WERI-Rb-1 (cell line): Measurements from ENCODE around the gene PCBP4.

Source experiments
- DNase-seq: peaks from one replicate; pipeline ENCODE4 v3.0.0-alpha.2; 2020
- H3K27ac ChIP-seq: fragments of 250-450 bp; sonication (Bioruptor Pico); 2 replicates; pipeline ENCODE4 v1.5.1; 2020; ENCODE audit warnings: mild to moderate bottlenecking, moderate library complexity
- H3K27me3 ChIP-seq: fragments of 250-450 bp; sonication (Bioruptor Pico); 2 replicates; pipeline ENCODE4 v1.5.1; 2021; ENCODE audit warnings: mild to moderate bottlenecking, low read depth, moderate library complexity; ENCODE audit not compliant: insufficient read depth, severe bottlenecking
- H3K36me3 ChIP-seq: fragments of 250-450 bp; sonication (Bioruptor Pico); 2 replicates; pipeline ENCODE4 v1.5.1; 2020; ENCODE audit warnings: mild to moderate bottlenecking, moderate library complexity
- H3K4me3 ChIP-seq: 2 replicates; pipeline ENCODE4 v1.5.1; 2011; ENCODE audit warnings: low read depth, mild to moderate bottlenecking, control low read depth, low read length
- H3K9me3 ChIP-seq: fragments of 250-450 bp; sonication (Bioruptor Pico); 2 replicates; pipeline ENCODE4 v1.5.1; 2021; ENCODE audit warnings: mild to moderate bottlenecking, moderate library complexity; ENCODE audit not compliant: severe bottlenecking
- TF ChIP-seq, protein P1 (sequence below): IDR thresholded peaks from 2 replicates; pipeline ENCODE4 v1.5.1; 2011; ENCODE audit warnings: low read depth, mild to moderate bottlenecking, control low read depth, inconsistent platforms, low read length

The PCBP4 gene

DNA sequence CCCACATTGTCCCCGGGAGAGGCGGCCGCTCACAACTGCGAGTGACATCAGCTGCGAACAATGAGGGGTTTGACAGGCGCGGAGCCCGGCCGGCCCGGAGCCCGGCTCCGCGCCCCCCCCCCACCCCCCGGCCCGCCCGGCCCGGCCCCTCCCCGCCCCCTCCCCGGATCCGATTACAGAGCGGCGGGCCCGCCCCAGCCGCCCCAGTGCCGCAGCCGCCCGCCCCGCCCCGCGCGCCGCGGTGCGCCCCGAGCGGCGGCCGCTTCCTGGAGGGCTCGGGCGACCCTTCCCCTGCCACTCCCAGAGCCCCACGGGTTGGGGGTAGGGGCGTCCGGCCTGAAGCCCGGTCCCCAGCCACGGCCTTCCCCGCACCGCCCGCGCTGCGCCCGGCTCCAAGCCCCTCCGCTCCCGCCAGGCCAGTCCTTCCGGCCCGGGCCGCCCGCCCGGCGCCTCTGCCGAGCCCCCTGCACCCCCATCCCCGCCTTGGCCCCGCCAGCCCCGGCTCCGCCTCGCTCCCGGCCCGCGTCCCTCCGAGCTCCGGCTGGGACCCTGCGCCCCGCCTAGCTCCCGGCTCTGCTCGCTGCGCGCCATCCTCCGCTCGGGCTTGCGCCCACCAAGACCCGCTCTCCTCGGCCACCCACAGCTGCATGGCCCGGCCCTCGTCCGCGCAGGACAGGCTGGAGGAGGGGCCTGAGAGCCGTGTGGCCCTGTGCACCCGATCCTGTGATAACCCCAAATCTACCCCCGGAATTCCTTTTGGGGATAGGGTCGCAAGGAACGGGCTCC is at the start of gene PCBP4:
Gene PCBP4 (minus strand): TSS at position 71 of the 786 bp plus-strand sequence. CDS start 6,214 bp downstream, outside the sequence.
- no peaks in the 10 kb centered on the region for H3K27me3 ChIP-seq
- H3K4me3 ChIP-seq: peak within 1 kb of the TSS; percentile 93
- TF ChIP-seq, protein P1, sequence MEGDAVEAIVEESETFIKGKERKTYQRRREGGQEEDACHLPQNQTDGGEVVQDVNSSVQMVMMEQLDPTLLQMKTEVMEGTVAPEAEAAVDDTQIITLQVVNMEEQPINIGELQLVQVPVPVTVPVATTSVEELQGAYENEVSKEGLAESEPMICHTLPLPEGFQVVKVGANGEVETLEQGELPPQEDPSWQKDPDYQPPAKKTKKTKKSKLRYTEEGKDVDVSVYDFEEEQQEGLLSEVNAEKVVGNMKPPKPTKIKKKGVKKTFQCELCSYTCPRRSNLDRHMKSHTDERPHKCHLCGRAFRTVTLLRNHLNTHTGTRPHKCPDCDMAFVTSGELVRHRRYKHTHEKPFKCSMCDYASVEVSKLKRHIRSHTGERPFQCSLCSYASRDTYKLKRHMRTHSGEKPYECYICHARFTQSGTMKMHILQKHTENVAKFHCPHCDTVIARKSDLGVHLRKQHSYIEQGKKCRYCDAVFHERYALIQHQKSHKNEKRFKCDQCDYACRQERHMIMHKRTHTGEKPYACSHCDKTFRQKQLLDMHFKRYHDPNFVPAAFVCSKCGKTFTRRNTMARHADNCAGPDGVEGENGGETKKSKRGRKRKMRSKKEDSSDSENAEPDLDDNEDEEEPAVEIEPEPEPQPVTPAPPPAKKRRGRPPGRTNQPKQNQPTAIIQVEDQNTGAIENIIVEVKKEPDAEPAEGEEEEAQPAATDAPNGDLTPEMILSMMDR: no peak
- H3K9me3 ChIP-seq: no peaks in the 10 kb centered on the region
- peak; percentile 72 for DNase-seq
- peaks cover 71% of the 10 kb centered on the region for H3K36me3 ChIP-seq
- peak within 1 kb of the TSS; percentile 100 for H3K27ac ChIP-seq

DNA sequence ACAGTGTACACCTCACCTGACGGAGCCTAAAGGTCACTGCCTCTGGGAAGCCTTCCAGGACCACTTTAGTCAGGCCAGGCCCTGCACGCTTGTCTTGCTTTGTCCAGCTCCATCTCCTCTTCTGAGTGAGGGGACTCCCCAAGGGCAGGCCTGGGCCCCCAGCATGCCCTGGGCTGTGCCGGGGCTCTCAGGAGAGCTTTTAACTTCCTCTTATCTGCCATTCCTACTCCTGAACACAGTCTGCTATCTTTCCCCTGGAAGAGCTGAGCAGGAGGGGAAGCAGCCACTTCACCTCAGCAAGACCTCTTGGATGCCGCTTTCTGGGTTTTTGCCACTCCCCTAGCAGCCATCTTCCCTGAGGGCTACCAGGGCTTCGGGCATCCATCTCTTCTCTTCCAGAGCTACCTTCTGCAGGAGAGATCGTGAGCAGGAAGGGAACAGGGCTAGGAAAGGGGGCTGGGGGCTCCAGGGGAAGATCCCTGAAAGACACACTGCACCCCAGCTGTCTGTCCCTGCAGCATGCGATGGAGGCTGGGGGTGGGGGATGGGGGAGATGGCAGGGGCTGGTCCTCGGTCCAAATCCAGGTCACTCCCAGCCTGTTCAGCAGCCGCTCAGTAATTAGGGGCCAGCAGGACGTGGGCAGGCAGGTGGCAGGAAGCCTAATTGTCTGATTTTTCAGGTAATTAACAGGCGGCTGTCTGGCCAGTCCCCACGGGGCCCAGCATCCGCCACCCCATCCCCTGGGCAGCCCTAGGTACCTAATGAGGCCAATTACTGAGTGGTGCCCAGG is 48.4 kb upstream of the PCBP4 start:
- Histone ChIP-seq H3K4me3 (no peak overlapping the region), H3K27me3 (no peaks in the 10 kb centered on the region), H3K9me3 (no peaks in the 10 kb centered on the region), H3K27ac (peak overlapping the region; percentile 20), H3K36me3 (no peaks in the 10 kb centered on the region)
- TF ChIP-seq, protein P1: no peak
- no peak for DNase-seq

DNA sequence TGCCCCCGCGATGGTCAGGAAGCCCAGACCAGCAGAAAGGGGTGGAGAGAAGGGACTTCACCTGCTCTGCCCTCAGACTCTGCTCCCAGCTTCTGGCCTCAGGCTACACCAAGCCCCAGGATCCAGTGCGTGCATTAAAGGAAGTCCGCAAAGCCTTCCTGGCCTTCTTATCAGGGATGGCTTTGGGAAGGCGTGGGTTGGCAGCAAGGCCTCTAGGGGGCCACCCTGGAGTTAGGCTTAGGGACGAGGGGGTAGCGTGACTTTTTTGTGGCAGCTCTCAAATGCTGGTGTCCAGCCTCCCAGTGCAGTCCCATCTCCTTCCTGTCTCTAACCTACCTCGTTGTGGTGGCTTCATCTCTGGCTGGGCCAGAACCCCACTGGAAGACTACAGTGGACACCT is 47.4 kb upstream of the PCBP4 start:
- DNase-seq: peak; percentile 79
- TF ChIP-seq, protein P1: peak; percentile 90
- Histone ChIP-seq H3K9me3 (no peaks in the 10 kb centered on the region), H3K27ac (no peak overlapping the region), H3K4me3 (no peak overlapping the region), H3K27me3 (no peaks in the 10 kb centered on the region), H3K36me3 (no peaks in the 10 kb centered on the region)

DNA sequence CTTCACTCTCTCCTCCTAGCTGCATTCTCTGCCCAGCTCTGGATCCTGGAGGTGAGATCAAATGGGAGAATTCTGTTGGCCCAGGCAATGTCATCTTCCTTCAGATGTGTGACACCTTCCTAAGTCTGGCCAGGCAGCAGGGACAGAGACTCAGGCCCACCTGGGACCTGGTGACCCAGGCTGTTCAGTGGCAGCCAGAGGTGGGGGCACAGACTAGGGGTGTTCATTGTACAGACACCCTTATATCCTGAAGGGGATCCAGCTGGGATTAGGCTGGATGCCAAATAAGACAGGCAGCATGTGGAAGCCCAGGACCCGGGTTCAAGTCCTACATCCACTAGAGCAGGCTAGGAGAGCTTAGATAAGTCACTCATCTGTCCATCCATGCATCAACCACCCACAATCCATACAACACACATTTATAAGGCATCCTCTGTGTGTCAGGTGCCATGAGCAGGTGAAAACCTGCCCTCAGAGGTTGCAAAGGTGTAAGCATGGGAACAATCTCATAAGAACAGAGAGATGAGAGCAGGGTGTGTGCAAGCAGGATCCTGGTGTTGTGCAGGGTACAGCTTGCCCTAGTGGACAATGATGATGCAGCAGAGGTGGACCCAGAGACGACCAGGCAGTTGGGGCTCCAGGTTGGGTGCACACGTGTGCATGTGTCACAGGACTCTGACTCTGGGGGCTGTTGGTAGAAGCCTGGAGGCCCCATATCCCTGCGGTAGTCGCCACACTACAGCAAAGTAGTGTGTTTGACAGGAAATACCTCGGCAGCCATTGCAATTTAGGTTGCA is 46.7 kb upstream of the PCBP4 start:
- H3K27ac ChIP-seq: no peak overlapping the region
- no peaks in the 10 kb centered on the region for H3K27me3 ChIP-seq
- H3K9me3 ChIP-seq: no peaks in the 10 kb centered on the region
- H3K36me3 ChIP-seq: no peaks in the 10 kb centered on the region
- no peak for DNase-seq
- no peak overlapping the region for H3K4me3 ChIP-seq
- TF ChIP-seq, protein P1: peak; percentile 56

DNA sequence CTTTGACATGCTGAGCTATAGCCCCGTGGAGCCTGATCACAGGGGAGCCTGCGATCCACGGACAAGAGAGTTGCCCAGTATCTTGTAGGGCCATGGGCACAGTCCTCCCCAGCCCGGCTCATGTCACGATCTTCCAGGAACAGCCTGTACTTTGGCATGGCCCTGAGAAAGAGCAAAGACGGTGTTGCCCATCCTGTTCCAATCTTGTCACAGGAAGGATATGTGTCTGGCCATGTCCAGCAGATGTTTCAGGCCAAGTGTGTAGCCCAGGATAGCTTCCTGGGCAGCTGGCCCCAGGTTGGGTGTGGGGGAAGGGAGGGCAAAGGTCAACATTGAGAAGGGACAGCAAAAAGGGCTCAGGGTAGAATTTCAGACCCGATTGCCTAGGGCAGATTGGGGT is 45.4 kb upstream of the PCBP4 start:
- Histone ChIP-seq H3K27me3 (no peaks in the 10 kb centered on the region), H3K9me3 (no peaks in the 10 kb centered on the region), H3K36me3 (no peaks in the 10 kb centered on the region), H3K27ac (no peak overlapping the region), H3K4me3 (no peak overlapping the region)
- TF ChIP-seq, protein P1: no peak
- DNase-seq: no peak
